Inferior parietal cortex (tissue), 1 donor: ENCODE results near the gene WDR48.
A peak's percentile ranks its signal among the peaks of the same experiment; 100 is the strongest.

Experiments
- DNase-seq: peaks from one replicate; pipeline ENCODE4 v3.0.0-alpha.2; 2016; ENCODE audit errors: extremely low spot score

WDR48 gene

GRCh38 chr3:39121621-39122020 is 69.8 kb downstream of the WDR48 start:
- DNase-seq = no peak

- DNase-seq = no peak
Measured at GRCh38 chr3:39122813-39123212, 71.0 kb downstream of the WDR48 start.

- no peak for DNase-seq
Measured at GRCh38 chr3:39124876-39125840, 73.3 kb downstream of the WDR48 start.

GRCh38 chr3:39125841-39126500 is 74.2 kb downstream of the WDR48 start:
- no peak for DNase-seq

- peak; percentile 57 for DNase-seq
Measured at GRCh38 chr3:39126532-39127071, 74.8 kb downstream of the WDR48 start.

GRCh38 chr3:39127269-39127907 is 75.6 kb downstream of the WDR48 start:
- no peak for DNase-seq

- DNase-seq = no peak
Measured at GRCh38 chr3:39127908-39128304, 76.1 kb downstream of the WDR48 start.

- DNase-seq = no peak
Measured at GRCh38 chr3:39128951-39129350, 77.1 kb downstream of the WDR48 start.

- no peak for DNase-seq
Measured at GRCh38 chr3:39130026-39130425, 78.2 kb downstream of the WDR48 start.

GRCh38 chr3:39130693-39131265 is 79.0 kb downstream of the WDR48 start:
- no peak for DNase-seq

- DNase-seq = no peak
Measured at GRCh38 chr3:39132096-39133092, 80.6 kb downstream of the WDR48 start.

- DNase-seq = no peak
Measured at GRCh38 chr3:39133093-39133490, 81.3 kb downstream of the WDR48 start.

GRCh38 chr3:39133822-39134221 is 82.0 kb downstream of the WDR48 start:
- DNase-seq = no peak

- no peak for DNase-seq
Measured at GRCh38 chr3:39134305-39134704, 82.5 kb downstream of the WDR48 start.

- no peak for DNase-seq
Measured at GRCh38 chr3:39135170-39135805, 83.5 kb downstream of the WDR48 start.

- DNase-seq = no peak
Measured at GRCh38 chr3:39136533-39137434, 85.0 kb downstream of the WDR48 start.

GRCh38 chr3:39137435-39137936 is 85.7 kb downstream of the WDR48 start:
- DNase-seq = no peak

GRCh38 chr3:39137991-39138803 is 86.4 kb downstream of the WDR48 start:
- DNase-seq = no peak
